GM12801 (cell line): ENCODE results near the gene POU2AF3.

Source experiments
- CTCF ChIP-seq: IDR thresholded peaks from one replicate; pipeline ENCODE4 v1.5.1; 2011; ENCODE audit warnings: control low read depth; ENCODE audit not compliant: insufficient read length; ENCODE audit errors: extremely low read depth

Gene POU2AF3

GRCh38 chr11:111264646-111265045 lies 33.7 kb upstream of the POU2AF3 start:
- no peak for TF ChIP-seq CTCF

- TF ChIP-seq CTCF, result no peak
Observed at GRCh38 chr11:111265421-111265820, 32.9 kb upstream of the POU2AF3 start.

GRCh38 chr11:111269146-111269868 lies 29.0 kb upstream of the POU2AF3 start:
- TF ChIP-seq CTCF, result no peak

GRCh38 chr11:111272420-111272819 lies 25.9 kb upstream of the POU2AF3 start:
- no peak for TF ChIP-seq CTCF

GRCh38 chr11:111282562-111283075 lies 15.7 kb upstream of the POU2AF3 start:
- TF ChIP-seq CTCF, result no peak

- TF ChIP-seq CTCF, result no peak
Observed at GRCh38 chr11:111283945-111284481, 14.3 kb upstream of the POU2AF3 start.

- no peak for TF ChIP-seq CTCF
Observed at GRCh38 chr11:111285189-111286091, 12.9 kb upstream of the POU2AF3 start.
